Neuronal stem cell (in vitro differentiated cells): ENCODE results near the gene PKDREJ.
"Not testable (repeated sequence)": the region's sequence is repeated elsewhere in the genome, so short reads cannot be mapped to it uniquely, and the experiment has no call there.

ENCODE experiments used
- DNase-seq: peaks from one replicate; pipeline ENCODE4 v3.0.0-alpha.2; 2013; ENCODE audit warnings: low spot score
- H2AFZ ChIP-seq: one replicate; pipeline ENCODE4 v1.6.1; 2013; ENCODE audit warnings: mild to moderate bottlenecking, low read length, inconsistent platforms
- H2AK5ac ChIP-seq: 2 replicates; pipeline ENCODE4 v1.6.1; 2013; ENCODE audit warnings: low read depth, mild to moderate bottlenecking, inconsistent platforms, low read length, moderate library complexity, mixed read lengths
- H2BK120ac ChIP-seq: 2 replicates; pipeline ENCODE4 v1.6.1; 2013; ENCODE audit warnings: low read depth, mild to moderate bottlenecking, inconsistent platforms, low read length, moderate library complexity, mixed read lengths
- H2BK12ac ChIP-seq: one replicate; pipeline ENCODE4 v1.6.1; 2013; ENCODE audit warnings: low read length, inconsistent platforms
- H2BK15ac ChIP-seq: 2 replicates; pipeline ENCODE4 v1.6.1; 2013; ENCODE audit warnings: mild to moderate bottlenecking, low read length, inconsistent platforms, mixed read lengths
- H2BK5ac ChIP-seq: one replicate; pipeline ENCODE4 v1.6.1; 2013; ENCODE audit warnings: inconsistent platforms, mild to moderate bottlenecking, low read length, moderate library complexity
- H3K14ac ChIP-seq: one replicate; pipeline ENCODE4 v1.6.1; 2013; ENCODE audit warnings: low read length, inconsistent platforms
- H3K18ac ChIP-seq: 2 replicates; pipeline ENCODE4 v1.6.1; 2013; ENCODE audit warnings: low read length, inconsistent platforms
- H3K23ac ChIP-seq: 2 replicates; pipeline ENCODE4 v1.6.1; 2013; ENCODE audit warnings: low read depth, mild to moderate bottlenecking, mixed read lengths, low read length, inconsistent platforms; ENCODE audit not compliant: poor library complexity
- H3K27ac ChIP-seq: replicated peaks from 3 replicates; pipeline ENCODE4 v1.5.1; 2013; ENCODE audit warnings: low read length, inconsistent platforms
- H3K27me3 ChIP-seq, 3 experiments: 2 replicates each; pipeline ENCODE4 v1.6.1; 2013; ENCODE audit warnings: low read length in 3 of 3, mild to moderate bottlenecking in 2 of 3, inconsistent platforms in 1 of 3, low read depth in 1 of 3, mixed read lengths in 1 of 3, moderate library complexity in 1 of 3; ENCODE audit not compliant: control insufficient read depth in 3 of 3, insufficient read depth in 3 of 3
- H3K36me3 ChIP-seq, 2 donors: replicated peaks in 1 of 2; 2 replicates each; pipeline ENCODE4 v1.6.1; 2013; ENCODE audit warnings: low read length in 2 of 2; ENCODE audit not compliant: control insufficient read depth in 2 of 2, insufficient read depth in 2 of 2
- H3K4ac ChIP-seq: 2 replicates; pipeline ENCODE4 v1.6.1; 2013; ENCODE audit warnings: inconsistent platforms, mild to moderate bottlenecking, low read length, moderate library complexity
- H3K4me1 ChIP-seq, 2 donors: 1 replicate in 1 of 2; 2 replicates in 1 of 2; pipeline ENCODE4 v1.6.1; 2013; ENCODE audit warnings: low read length in 2 of 2, low read depth in 1 of 2; ENCODE audit not compliant: control insufficient read depth in 2 of 2, insufficient read depth in 1 of 2
- H3K4me2 ChIP-seq: one replicate; pipeline ENCODE4 v1.6.1; 2013; ENCODE audit warnings: mild to moderate bottlenecking, low read length, inconsistent platforms; ENCODE audit not compliant: insufficient read depth, poor library complexity, severe bottlenecking
- H3K4me3 ChIP-seq, 2 donors: 2 replicates each; pipeline ENCODE4 v1.5.1; 2013; ENCODE audit warnings: low read length in 2 of 2, mild to moderate bottlenecking in 2 of 2, inconsistent platforms in 1 of 2, moderate library complexity in 1 of 2
- H3K79me1 ChIP-seq: one replicate; pipeline ENCODE4 v1.6.1; 2013; ENCODE audit warnings: low read depth, mild to moderate bottlenecking, inconsistent platforms, low read length, moderate library complexity
- H3K9ac ChIP-seq: one replicate; pipeline ENCODE4 v1.6.1; 2013; ENCODE audit warnings: mild to moderate bottlenecking, low read depth, low read length, inconsistent platforms; ENCODE audit not compliant: poor library complexity
- H3K9me3 ChIP-seq, 2 donors: replicated peaks in 1 of 2; 2 replicates each; pipeline versions ENCODE3 to v1.6.1; 2013; ENCODE audit warnings: low read length in 2 of 2, mild to moderate bottlenecking in 2 of 2, inconsistent platforms in 1 of 2, low read depth in 1 of 2, mixed read lengths in 1 of 2, moderate library complexity in 1 of 2; ENCODE audit not compliant: control insufficient read depth in 2 of 2, insufficient read depth in 1 of 2
- H4K8ac ChIP-seq: one replicate; pipeline ENCODE4 v1.6.1; 2013; ENCODE audit warnings: low read depth, mild to moderate bottlenecking, inconsistent platforms, low read length, moderate library complexity
- H4K91ac ChIP-seq: one replicate; pipeline ENCODE4 v1.6.1; 2013; ENCODE audit warnings: low read length, low read depth, mild to moderate bottlenecking, inconsistent platforms; ENCODE audit not compliant: poor library complexity
- WGBS, 2 donors: extraction: QIAGEN DNeasy Blood & Tissue Kit; methylation state at CpG; one replicate each; pipeline ENCODE4 v1.1.7; 2013; ENCODE audit warnings: missing lambda C conversion rate in 2 of 2, mixed read lengths in 1 of 2; ENCODE audit not compliant: insufficient read length in 2 of 2, insufficient replicate concordance in 1 of 2; ENCODE audit errors: extremely low coverage in 2 of 2; 5-methylcytosine and 5-hydroxymethylcytosine counted together

Gene PKDREJ

DNA sequence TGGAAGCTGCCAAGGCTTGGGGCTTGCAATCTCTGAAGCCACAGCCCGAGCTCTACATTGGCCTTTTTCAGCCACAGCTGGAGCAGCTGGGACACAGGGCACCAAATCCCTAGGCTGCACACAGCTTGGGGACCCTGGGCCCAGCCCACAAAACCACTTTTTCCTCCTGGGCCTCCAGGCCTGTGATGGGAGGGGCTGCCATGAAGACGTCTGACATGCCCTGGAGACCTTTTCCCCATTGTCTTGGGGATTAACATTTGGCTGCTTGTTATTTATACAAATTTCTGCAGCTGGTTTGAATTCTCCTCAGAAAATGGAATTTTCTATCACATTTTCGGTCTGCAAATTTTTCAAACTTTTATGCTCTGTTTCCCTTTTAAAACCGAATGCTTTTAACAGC lies 2.5 kb upstream of the PKDREJ start:
- H2BK120ac ChIP-seq, H3K14ac ChIP-seq, H2BK15ac ChIP-seq, H3K23ac ChIP-seq, H3K9ac ChIP-seq, H3K27ac ChIP-seq, H4K91ac ChIP-seq, H2BK12ac ChIP-seq, H2BK5ac ChIP-seq, H2AK5ac ChIP-seq, H3K79me1 ChIP-seq, H3K4me3 ChIP-seq, H3K4ac ChIP-seq, H3K4me1 ChIP-seq, H3K4me2 ChIP-seq, DNase-seq, H3K18ac ChIP-seq, H4K8ac ChIP-seq, H2AFZ ChIP-seq, H3K36me3 ChIP-seq: not testable (repeated sequence)
- Histone ChIP-seq H3K27me3 (peaks cover 18 to 39% (median 36%) of the 10 kb centered on the region in 3 experiments), H3K9me3 (peaks cover 22 to 53% of the 10 kb centered on the region in 2 donors)
- no CpG with 5 or more reads among the region's 4 CpGs for whole genome bisulfite sequencing, 2 donors

GRCh38 chr22:46264520-46264919 lies 1.4 kb upstream of the PKDREJ start:
- H2BK15ac ChIP-seq, H4K91ac ChIP-seq, H3K27ac ChIP-seq, H2BK120ac ChIP-seq, H3K4me1 ChIP-seq, H3K18ac ChIP-seq, H2AFZ ChIP-seq, H3K4me2 ChIP-seq, H2BK5ac ChIP-seq, H2AK5ac ChIP-seq, H3K36me3 ChIP-seq, H4K8ac ChIP-seq, H3K4me3 ChIP-seq, H3K14ac ChIP-seq, H2BK12ac ChIP-seq, H3K23ac ChIP-seq, H3K9ac ChIP-seq, DNase-seq, H3K79me1 ChIP-seq, H3K4ac ChIP-seq: not testable (repeated sequence)
- Histone ChIP-seq H3K27me3 (peaks cover 18 to 47% (median 39%) of the 10 kb centered on the region in 3 experiments), H3K9me3 (peaks cover 28 to 63% of the 10 kb centered on the region in 2 donors)
- WGBS, 2 donors = no CpG with 5 or more reads among the region's 6 CpGs

DNA sequence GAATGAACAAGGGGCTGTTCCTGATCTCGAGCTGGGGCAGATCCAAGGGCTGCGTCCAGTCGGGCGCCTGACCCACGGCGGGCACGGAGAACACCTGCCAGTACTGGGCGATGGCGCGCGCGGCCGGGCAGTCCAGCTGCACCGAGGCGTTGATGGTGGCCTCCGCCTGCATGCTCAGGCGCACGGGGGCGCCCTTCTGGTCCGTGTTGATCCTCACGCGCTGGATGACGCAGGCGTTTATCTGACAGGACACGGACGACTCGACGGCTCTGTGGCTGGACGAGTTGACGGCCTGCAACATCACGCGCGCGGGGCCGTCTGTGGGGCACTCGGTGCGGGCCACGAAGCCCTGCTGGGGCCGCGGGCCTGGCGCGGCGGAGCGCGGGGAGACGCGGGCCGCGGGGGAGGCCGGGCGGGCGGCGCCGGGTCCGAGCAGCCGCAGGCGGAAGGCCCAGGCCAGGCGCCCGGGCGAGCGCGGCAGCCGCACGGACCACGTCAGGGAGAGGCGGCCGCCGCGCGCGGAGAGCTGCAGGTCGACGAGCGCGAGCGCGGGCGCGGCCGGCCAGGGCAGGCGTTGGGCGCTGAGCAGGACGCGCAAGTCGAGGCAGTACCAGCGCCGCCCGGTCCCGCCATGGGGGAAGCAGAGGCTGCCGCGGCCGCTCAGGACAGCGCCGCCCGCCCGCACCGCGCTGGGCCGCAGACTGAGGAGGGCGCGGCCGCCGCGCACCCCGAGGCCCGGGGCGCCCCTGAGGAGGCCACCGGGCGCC lies 511 bp downstream of the PKDREJ start:
- H4K8ac ChIP-seq = no peak overlapping the region
- no peak overlapping the region for H4K91ac ChIP-seq
- DNase-seq = no peak
- no CpG with 5 or more reads among the region's 109 CpGs for WGBS, 2 donors
- peaks cover 33 to 80% of the 10 kb centered on the region in 2 donors for H3K9me3 ChIP-seq
- peaks cover 18 to 52% (median 42%) of the 10 kb centered on the region in 3 experiments for H3K27me3 ChIP-seq
- no peak overlapping the region for H3K27ac ChIP-seq
- H3K14ac ChIP-seq = no peak overlapping the region
- H3K4me1 ChIP-seq = peaks cover 0 to 2% of the 10 kb centered on the region in 2 donors
- H2BK120ac ChIP-seq = no peak overlapping the region
- H3K23ac ChIP-seq = peak overlapping the region; percentile 69
- no peak overlapping the region for H2BK12ac ChIP-seq
- peak overlapping the region; percentile 51 for H3K9ac ChIP-seq
- H3K4me3 ChIP-seq = peak overlapping the region in 1 of 2 donors; percentile 64
- no peak overlapping the region for H2AFZ ChIP-seq
- H2BK5ac ChIP-seq = no peak overlapping the region
- H3K79me1 ChIP-seq = no peaks in the 10 kb centered on the region
- H2BK15ac ChIP-seq = no peak overlapping the region
- H3K4ac ChIP-seq = no peak overlapping the region
- H2AK5ac ChIP-seq = no peak overlapping the region
- peak overlapping the region; percentile 77 for H3K18ac ChIP-seq
- H3K36me3 ChIP-seq = no peaks in the 10 kb centered on the region
- peak overlapping the region; percentile 64 for H3K4me2 ChIP-seq

- no peak overlapping the region for H3K27ac ChIP-seq
- H3K79me1 ChIP-seq = no peaks in the 10 kb centered on the region
- no peak overlapping the region for H3K9ac ChIP-seq
- H3K14ac ChIP-seq = no peak overlapping the region
- no CpG with 5 or more reads among the region's 6 CpGs for WGBS, 2 donors
- no peak overlapping the region for H2BK5ac ChIP-seq
- no peak overlapping the region for H3K4me3 ChIP-seq
- no peak overlapping the region for H4K91ac ChIP-seq
- H3K4me2 ChIP-seq = no peak overlapping the region
- no peak overlapping the region for H3K23ac ChIP-seq
- H3K27me3 ChIP-seq = peaks cover 18 to 47% (median 32%) of the 10 kb centered on the region in 3 experiments
- H3K4ac ChIP-seq = no peak overlapping the region
- H2BK15ac ChIP-seq = no peak overlapping the region
- H2BK12ac ChIP-seq = no peak overlapping the region
- no peak overlapping the region for H3K18ac ChIP-seq
- no peak for DNase-seq
- no peaks in the 10 kb centered on the region for H3K4me1 ChIP-seq
- no peak overlapping the region for H2AK5ac ChIP-seq
- H3K36me3 ChIP-seq = no peaks in the 10 kb centered on the region
- H2AFZ ChIP-seq = no peak overlapping the region
- H3K9me3 ChIP-seq = peaks cover 41 to 72% of the 10 kb centered on the region in 2 donors
- H2BK120ac ChIP-seq = no peak overlapping the region
- no peak overlapping the region for H4K8ac ChIP-seq
Observed at GRCh38 chr22:46260038-46260437, 3.1 kb downstream of the PKDREJ start.
